Measurements from ENCODE around the gene PDE8B.

DNA sequence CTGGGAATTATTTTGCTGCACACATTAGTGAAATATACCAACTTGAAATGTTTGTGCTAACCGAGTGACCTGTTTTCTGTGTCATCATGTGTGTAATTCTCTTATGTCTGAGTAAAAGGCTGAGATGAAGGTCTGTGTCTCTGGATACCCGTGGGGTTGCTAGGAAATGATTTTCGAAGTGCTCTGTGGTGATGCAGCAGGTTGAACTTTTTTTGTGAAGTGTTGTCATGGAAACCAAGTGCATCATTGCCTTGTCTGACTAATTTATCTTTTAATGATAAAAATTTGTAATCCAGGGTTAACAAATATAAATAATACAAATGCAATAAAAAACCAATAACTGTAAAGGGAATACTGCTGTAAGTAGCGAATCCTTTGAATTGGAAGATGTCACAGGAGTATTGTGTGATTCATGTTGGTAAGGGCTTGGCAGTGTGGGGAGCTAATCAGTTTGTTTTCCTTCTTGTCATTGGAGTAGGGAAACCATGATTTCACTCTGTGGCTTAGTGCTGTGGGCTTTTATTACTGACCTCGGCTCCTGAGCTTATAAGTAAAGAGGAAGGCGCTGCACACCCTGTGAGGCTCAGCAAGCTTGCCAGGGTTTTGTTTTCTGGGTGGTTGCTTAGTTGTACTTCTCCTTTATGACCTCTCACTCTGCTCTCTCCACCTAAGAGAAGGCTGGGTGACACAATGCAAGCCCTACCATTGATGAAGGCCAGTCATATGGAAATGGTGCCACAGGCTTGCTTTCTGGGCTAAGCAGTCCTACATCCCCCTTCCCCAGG lies 22.3 kb downstream of the PDE8B start:
- TF ChIP-seq, protein P1, sequence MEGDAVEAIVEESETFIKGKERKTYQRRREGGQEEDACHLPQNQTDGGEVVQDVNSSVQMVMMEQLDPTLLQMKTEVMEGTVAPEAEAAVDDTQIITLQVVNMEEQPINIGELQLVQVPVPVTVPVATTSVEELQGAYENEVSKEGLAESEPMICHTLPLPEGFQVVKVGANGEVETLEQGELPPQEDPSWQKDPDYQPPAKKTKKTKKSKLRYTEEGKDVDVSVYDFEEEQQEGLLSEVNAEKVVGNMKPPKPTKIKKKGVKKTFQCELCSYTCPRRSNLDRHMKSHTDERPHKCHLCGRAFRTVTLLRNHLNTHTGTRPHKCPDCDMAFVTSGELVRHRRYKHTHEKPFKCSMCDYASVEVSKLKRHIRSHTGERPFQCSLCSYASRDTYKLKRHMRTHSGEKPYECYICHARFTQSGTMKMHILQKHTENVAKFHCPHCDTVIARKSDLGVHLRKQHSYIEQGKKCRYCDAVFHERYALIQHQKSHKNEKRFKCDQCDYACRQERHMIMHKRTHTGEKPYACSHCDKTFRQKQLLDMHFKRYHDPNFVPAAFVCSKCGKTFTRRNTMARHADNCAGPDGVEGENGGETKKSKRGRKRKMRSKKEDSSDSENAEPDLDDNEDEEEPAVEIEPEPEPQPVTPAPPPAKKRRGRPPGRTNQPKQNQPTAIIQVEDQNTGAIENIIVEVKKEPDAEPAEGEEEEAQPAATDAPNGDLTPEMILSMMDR (IDR thresholded peaks at IDR 0.05), result no peak
- no peak for TF ChIP-seq POLR2AphosphoS5 (IDR thresholded peaks at IDR 0.05; ENCODE audit: insufficient read depth in 1 of 2, low read depth in 1 of 2)

Data from vagina (tissue), 2 donors.